ENCODE measurements around the gene HPN.

GRCh38 chr19:35059799-35060091 is 18.2 kb downstream of the HPN start:
- TF ChIP-seq CTCF (IDR thresholded peaks at IDR 0.05) (no peak), ZFX (IDR thresholded peaks at IDR 0.05; ENCODE audit: borderline replicate concordance) (no peak)

Data from 22Rv1 (cell line).